Activated naive CD8-positive, alpha-beta T cell treated with anti-CD3 and anti-CD28 coated beads, Interleukin-2, amount 50 U/mL, for 24 hours (primary cell): ENCODE results near the gene TH.
"Not testable (repeated sequence)": the region's sequence is repeated elsewhere in the genome, so short reads cannot be mapped to it uniquely, and the experiment has no call there.

Source experiments
- ATAC-seq: fragments of 150-1000 bp; cut with Tn5 transposase; one replicate; pipeline ENCODE4 v1.10.0; 2021
- DNase-seq: peaks from one replicate; pipeline ENCODE4 v3.0.0; 2021
- H3K27ac Mint-ChIP-seq: one replicate; pipeline ENCODE4 v1.8.0; 2021; ENCODE audit warnings: mild to moderate bottlenecking, mixed read lengths
- H3K27me3 Mint-ChIP-seq: one replicate; pipeline ENCODE4 v1.8.0; 2021; ENCODE audit warnings: mixed read lengths
- H3K36me3 Mint-ChIP-seq: one replicate; pipeline ENCODE4 v1.8.0; 2021; ENCODE audit warnings: low read depth, mixed read lengths
- H3K4me1 Mint-ChIP-seq: one replicate; pipeline ENCODE4 v1.8.0; 2021; ENCODE audit warnings: mixed read lengths
- H3K4me3 Mint-ChIP-seq: one replicate; pipeline ENCODE4 v1.8.0; 2021; ENCODE audit warnings: mild to moderate bottlenecking, moderate library complexity, mixed read lengths
- H3K9me3 Mint-ChIP-seq: one replicate; pipeline ENCODE4 v1.8.0; 2021; ENCODE audit warnings: mixed read lengths

TH gene

DNA sequence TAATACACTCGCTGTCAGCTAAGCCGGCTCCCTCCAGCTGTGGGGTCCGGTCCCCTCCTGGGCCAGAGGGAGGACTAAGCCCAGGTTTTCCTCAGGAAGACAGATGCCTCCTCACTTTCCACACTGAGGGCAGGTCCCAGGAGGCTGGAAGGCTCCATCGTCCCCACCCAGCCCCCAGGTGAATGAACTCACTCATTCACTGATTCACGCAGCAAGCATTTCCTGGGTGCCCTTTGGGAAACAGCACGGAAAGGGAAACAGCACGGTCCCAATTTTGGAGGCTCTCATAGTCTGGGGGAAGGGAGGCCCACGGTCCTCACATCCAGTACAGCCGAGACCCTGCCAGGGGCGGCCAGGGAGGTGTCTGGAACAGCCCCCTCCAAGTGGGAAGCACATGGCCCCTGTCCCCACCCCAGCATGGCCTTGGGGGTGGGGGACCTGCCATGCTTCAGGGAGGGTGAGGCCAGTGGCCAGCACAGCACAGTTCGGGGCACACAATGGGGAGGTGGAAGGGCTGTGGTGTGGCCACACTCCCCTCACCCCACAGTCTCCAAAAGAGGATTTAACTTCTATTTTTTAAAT is 9.3 kb upstream of the TH start:
- no peak overlapping the region for H3K27ac Mint-ChIP-seq
- ATAC-seq (no peak), DNase-seq (no peak)
- no peaks in the 10 kb centered on the region for H3K36me3 Mint-ChIP-seq
- no peak overlapping the region for H3K4me3 Mint-ChIP-seq
- no peaks in the 10 kb centered on the region for H3K9me3 Mint-ChIP-seq
- no peaks in the 10 kb centered on the region for H3K4me1 Mint-ChIP-seq
- H3K27me3 Mint-ChIP-seq: peaks cover 8% of the 10 kb centered on the region

DNA sequence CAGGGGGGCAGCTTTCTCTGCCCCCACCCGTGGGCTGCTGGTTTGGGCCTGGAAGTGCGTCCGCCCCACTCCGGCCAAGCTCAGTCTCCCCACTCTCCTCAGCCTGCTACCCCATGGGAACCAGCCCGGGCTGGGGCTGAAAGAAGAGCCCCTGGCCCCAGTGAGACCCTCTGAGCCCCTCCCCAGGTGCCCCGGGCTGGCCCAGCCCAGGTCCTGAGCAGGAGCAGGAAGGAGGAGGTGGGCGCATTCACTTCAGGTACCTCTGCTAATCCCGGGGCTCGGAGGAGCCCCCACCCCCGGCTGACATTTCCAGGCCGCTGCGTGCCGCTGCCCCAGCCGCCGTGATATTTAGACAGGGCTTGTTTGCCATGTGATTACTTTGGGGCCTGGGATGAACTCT is 8.7 kb upstream of the TH start:
- DNase-seq: no peak
- no peak overlapping the region for H3K4me3 Mint-ChIP-seq
- H3K27ac Mint-ChIP-seq: no peak overlapping the region
- ATAC-seq: no peak
- H3K9me3 Mint-ChIP-seq: no peaks in the 10 kb centered on the region
- H3K27me3 Mint-ChIP-seq: peaks cover 8% of the 10 kb centered on the region
- no peaks in the 10 kb centered on the region for H3K4me1 Mint-ChIP-seq
- no peaks in the 10 kb centered on the region for H3K36me3 Mint-ChIP-seq

DNA sequence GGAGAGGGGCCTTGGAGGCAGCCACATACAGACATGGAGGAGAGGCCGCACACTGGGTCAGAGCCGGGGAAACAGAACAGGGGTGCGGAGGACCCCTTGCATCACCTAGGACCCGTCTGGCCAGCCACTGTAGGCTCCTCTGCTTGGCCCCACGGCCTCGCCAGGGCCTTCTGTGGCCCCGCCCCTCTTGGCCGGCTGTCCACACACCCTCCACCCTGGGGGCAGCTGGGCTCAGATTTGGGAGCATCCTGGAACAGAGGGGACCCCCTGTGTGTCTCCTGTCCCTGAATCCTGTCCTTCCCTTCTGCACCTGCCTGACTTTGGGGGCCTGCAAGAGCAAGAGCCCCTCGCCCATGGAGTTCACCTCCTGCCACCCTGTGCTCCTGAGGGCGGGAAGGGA is 7.9 kb upstream of the TH start:
- Mint-ChIP-seq H3K36me3 (no peaks in the 10 kb centered on the region), H3K9me3 (no peaks in the 10 kb centered on the region), H3K4me1 (no peaks in the 10 kb centered on the region), H3K27me3 (peaks cover under 1% of the 10 kb centered on the region), H3K27ac (no peak overlapping the region), H3K4me3 (no peak overlapping the region)
- no peak for ATAC-seq
- no peak for DNase-seq

GRCh38 chr11:2178906-2179494 is 7.4 kb upstream of the TH start:
- no peak overlapping the region for H3K27ac Mint-ChIP-seq
- H3K36me3 Mint-ChIP-seq: no peaks in the 10 kb centered on the region
- H3K4me1 Mint-ChIP-seq: no peaks in the 10 kb centered on the region

DNA sequence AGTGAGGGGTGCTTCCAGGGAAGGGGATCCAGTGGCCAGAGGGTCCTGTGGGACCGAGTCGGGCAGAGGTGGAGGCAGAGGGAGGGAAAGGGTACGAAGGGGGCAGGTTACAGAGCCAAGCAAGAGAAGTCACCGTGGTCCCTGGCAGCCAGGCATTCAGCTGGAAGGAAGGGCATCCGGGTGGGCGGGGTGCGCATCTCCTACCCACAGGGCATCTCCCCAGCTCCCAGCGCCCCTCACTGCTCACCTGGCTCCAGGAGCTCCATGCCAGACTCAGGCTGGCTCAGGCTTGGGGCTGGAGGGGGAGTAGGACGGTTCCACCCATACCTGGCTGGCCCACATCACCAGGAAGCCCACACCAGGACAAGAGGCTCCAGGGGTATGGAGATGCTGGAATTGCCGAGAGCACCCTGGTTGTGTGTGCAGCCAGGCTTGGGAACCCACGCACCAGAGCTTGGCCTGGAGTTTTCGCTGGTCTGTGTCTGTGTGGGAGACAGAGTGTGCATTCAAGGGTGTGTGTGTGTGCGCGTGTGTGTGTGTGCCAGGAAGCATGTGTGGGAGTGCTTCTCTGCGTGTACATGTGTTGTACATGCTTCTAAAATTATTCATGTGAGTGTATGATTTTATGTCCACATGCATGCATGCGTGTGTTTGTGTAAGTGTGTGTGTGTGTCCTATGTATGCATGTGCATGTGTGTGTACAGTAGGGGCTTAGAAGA is 6.6 kb upstream of the TH start:
- not testable (repeated sequence) for H3K36me3 Mint-ChIP-seq, H3K27ac Mint-ChIP-seq

More at GRCh38 chr11:2178906-2179494, 7.4 kb upstream of the TH start:
- H3K27me3 Mint-ChIP-seq: no peaks in the 10 kb centered on the region
- H3K9me3 Mint-ChIP-seq: no peaks in the 10 kb centered on the region
- no peak for ATAC-seq
- H3K4me3 Mint-ChIP-seq: no peak overlapping the region
- no peak for DNase-seq

DNA sequence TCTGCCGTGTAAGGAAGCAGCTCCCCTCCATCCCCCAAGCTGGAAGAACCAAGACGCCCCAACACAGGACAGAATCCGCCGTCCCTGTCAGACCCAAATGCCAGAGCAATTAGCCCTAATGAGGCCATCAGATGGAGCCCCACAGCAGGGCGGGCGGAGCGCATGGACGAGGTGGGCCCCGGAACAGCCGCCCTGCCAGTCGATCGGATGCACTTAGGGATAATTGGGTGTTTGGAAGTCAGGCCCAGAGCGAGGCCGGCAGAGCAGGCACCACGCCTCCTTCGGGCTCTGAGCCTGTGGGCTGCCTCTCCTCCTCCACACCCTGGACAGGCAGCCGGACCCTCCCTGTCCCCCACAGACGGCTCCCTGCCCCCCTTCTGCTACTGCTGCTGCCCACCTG is 5.5 kb upstream of the TH start:
- ATAC-seq (no peak), DNase-seq (no peak)
- Mint-ChIP-seq H3K27me3 (no peaks in the 10 kb centered on the region), H3K9me3 (no peaks in the 10 kb centered on the region), H3K27ac (no peak overlapping the region), H3K36me3 (no peaks in the 10 kb centered on the region), H3K4me3 (no peak overlapping the region), H3K4me1 (no peaks in the 10 kb centered on the region)

More for the DNA sequence above, 6.6 kb upstream of the TH start:
- not testable (repeated sequence) for ATAC-seq, H3K4me1 Mint-ChIP-seq, H3K27me3 Mint-ChIP-seq, H3K4me3 Mint-ChIP-seq, H3K9me3 Mint-ChIP-seq, DNase-seq

GRCh38 chr11:2176389-2176900 is 4.8 kb upstream of the TH start:
- H3K4me3 Mint-ChIP-seq: no peak overlapping the region
- H3K9me3 Mint-ChIP-seq: no peaks in the 10 kb centered on the region
- no peaks in the 10 kb centered on the region for H3K27me3 Mint-ChIP-seq
- no peaks in the 10 kb centered on the region for H3K4me1 Mint-ChIP-seq
- H3K27ac Mint-ChIP-seq: no peak overlapping the region
- H3K36me3 Mint-ChIP-seq: no peaks in the 10 kb centered on the region
- ATAC-seq (no peak), DNase-seq (no peak)

DNA sequence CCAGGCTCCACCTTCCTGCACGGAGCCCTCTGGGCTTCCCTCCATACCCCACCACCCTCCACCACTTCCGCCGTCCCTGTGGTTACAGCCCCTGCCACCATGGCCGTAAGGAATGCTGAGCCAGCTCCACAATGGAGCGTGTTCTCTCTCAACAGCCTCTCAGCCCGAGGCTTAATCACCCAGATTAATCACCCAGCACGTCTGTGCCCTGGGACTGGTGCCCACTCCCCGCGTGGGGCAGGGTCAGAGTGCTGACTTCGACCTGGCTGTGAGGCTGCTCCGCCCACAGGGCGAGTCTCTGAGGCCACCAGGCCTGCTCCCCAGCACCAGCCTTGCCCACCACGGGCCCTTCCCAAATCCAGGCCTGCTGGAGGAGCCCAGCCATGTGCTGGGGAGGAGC is 4.0 kb upstream of the TH start:
- Mint-ChIP-seq H3K4me3 (no peak overlapping the region), H3K27me3 (no peaks in the 10 kb centered on the region), H3K27ac (no peak overlapping the region), H3K4me1 (no peaks in the 10 kb centered on the region), H3K9me3 (no peaks in the 10 kb centered on the region), H3K36me3 (no peaks in the 10 kb centered on the region)
- ATAC-seq (no peak), DNase-seq (no peak)

- Mint-ChIP-seq H3K36me3 (no peaks in the 10 kb centered on the region), H3K4me3 (no peak overlapping the region), H3K9me3 (no peaks in the 10 kb centered on the region), H3K27ac (no peak overlapping the region), H3K4me1 (no peaks in the 10 kb centered on the region), H3K27me3 (no peaks in the 10 kb centered on the region)
- DNase-seq: no peak
- no peak for ATAC-seq
Observed at GRCh38 chr11:2174361-2174760, 2.7 kb upstream of the TH start.

DNA sequence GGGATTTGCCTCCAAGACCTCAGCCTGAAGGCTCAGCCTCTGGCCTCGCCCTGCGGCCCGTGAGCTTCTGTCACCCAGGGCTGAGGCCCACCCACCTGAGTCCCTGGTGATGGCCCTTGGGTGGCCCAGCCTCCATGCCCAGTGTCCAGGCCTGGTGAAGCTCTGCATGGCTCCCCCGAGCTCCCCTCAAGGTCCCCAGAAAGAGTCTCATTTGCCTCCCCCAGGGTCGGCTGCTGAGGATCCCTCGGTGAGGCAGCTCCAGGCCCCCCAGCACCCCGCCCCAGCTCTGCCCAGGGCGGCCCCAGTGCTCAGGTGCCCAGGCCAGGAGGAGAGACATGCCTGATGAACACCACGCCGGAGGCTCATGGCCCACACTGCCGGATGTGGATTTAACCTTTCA is 2.1 kb upstream of the TH start:
- Mint-ChIP-seq H3K9me3 (no peaks in the 10 kb centered on the region), H3K27ac (no peak overlapping the region), H3K4me3 (no peak overlapping the region), H3K27me3 (no peaks in the 10 kb centered on the region), H3K4me1 (no peaks in the 10 kb centered on the region), H3K36me3 (no peaks in the 10 kb centered on the region)
- no peak for DNase-seq
- ATAC-seq: no peak

- H3K27ac Mint-ChIP-seq: no peak overlapping the region
- H3K27me3 Mint-ChIP-seq: no peaks in the 10 kb centered on the region
- H3K4me1 Mint-ChIP-seq: no peaks in the 10 kb centered on the region
- no peak overlapping the region for H3K4me3 Mint-ChIP-seq
- no peaks in the 10 kb centered on the region for H3K36me3 Mint-ChIP-seq
- H3K9me3 Mint-ChIP-seq: no peaks in the 10 kb centered on the region
- ATAC-seq (no peak), DNase-seq (peak; percentile 25)
Observed at GRCh38 chr11:2173150-2173693, 1.6 kb upstream of the TH start.

GRCh38 chr11:2172676-2173075 is 1.1 kb upstream of the TH start:
- no peak for ATAC-seq
- H3K4me1 Mint-ChIP-seq: no peaks in the 10 kb centered on the region
- no peak overlapping the region for H3K27ac Mint-ChIP-seq
- H3K36me3 Mint-ChIP-seq: no peaks in the 10 kb centered on the region
- H3K27me3 Mint-ChIP-seq: no peaks in the 10 kb centered on the region
- DNase-seq: no peak
- H3K4me3 Mint-ChIP-seq: no peak overlapping the region
- H3K9me3 Mint-ChIP-seq: no peaks in the 10 kb centered on the region

DNA sequence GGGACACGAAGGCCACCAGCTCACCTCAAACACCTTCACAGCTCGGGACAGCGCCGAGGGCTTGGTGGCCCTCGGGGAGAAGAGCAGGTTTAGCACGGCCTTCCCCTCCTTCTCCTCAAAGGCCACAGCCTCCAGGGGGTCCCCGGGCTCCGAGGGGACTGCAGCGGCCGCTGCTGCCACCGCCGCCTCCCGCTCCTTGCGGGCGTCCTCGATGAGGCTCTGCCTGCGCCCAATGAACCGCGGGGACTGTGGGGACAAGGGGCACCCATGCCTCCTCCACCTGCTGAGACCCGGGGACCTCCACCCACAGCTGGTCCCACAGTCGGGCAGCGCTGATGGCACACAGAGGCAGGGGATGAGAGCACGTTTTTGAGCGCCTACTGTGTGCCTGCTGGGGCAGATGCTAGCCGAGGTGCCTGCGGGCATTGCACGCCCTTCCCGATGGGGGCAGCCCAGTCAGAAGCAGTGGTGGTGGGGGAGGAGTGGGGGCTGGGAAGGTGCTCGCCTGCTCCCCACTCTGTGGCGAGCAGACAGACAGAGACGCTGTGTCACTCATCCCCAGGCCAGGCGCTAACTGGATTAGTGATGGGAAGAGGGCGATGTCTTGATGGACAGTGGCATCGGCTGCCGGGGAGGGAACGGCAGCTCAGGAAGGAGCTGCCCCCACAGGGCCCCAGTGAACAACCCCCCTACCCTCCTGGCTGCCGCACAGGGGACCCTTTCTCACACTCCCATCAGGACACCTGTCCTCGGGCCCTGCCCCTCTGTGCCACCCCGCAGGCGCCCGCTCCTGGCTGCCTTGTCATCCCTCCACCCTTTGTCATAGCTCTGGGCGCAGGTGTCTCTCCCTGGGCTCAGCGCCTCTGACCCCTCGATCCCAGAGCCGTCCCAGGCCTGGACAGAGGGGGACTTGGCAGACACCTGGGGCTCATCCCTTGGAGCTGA is 1.7 kb downstream of the TH start:
- DNase-seq (no peak), ATAC-seq (no peak)
- Mint-ChIP-seq H3K4me3 (no peak overlapping the region), H3K36me3 (no peaks in the 10 kb centered on the region), H3K27me3 (no peaks in the 10 kb centered on the region), H3K4me1 (no peaks in the 10 kb centered on the region), H3K9me3 (no peaks in the 10 kb centered on the region), H3K27ac (no peak overlapping the region)

GRCh38 chr11:2169005-2169378 is 2.6 kb downstream of the TH start:
- Mint-ChIP-seq H3K27me3 (no peaks in the 10 kb centered on the region), H3K27ac (no peak overlapping the region), H3K4me3 (no peak overlapping the region), H3K9me3 (no peaks in the 10 kb centered on the region), H3K36me3 (no peaks in the 10 kb centered on the region), H3K4me1 (no peaks in the 10 kb centered on the region)
- no peak for ATAC-seq
- DNase-seq: no peak
